ENCODE measurements around the gene TNFAIP2. TPM values are rescaled to one million over a fixed set of nuclear protein-coding genes. Genes with fewer than 3 reads are reported as not detected.

The TNFAIP2 gene
- total and polyA plus RNA-seq, 9 of the 15 experiments (the other 6 are each of a cell fraction or from before 2014, with no cell fraction given): 22.6 to 68.6 (median 44.6) TPM

- intact Hi-C loops (cut with micrococcal nuclease): no loop called here
- Histone ChIP-seq H3K27me3 (ENCODE audit: control insufficient read depth in 2 of 2, insufficient read depth in 2 of 2, low read length in 2 of 2) (no peaks in the 10 kb centered on the region), H3K4me2 (ENCODE audit: insufficient read depth, low read length) (no peak overlapping the region), H3K9me1 (ENCODE audit: control insufficient read depth, insufficient read depth, low read length) (no peaks in the 10 kb centered on the region), H2AFZ (ENCODE audit: low read depth, low read length) (no peak overlapping the region), H3K27ac (ENCODE audit: extremely low read depth, low read depth, low read length) (no peak overlapping the region), H3K9me3 (replicated peaks; ENCODE audit: control insufficient read depth, insufficient read depth, low read depth, low read length) (no peaks in the 10 kb centered on the region), H3K9ac (ENCODE audit: insufficient read depth in 1 of 2, low read depth in 2 of 2, low read length in 2 of 2) (peak overlapping the region in 1 of 2 experiments; percentile 94; a peak in 2 of 4 replicates), H3K4me3 (no peak overlapping the region), H3K79me2 (ENCODE audit: control insufficient read depth, insufficient read depth, low read length) (peaks cover 21% of the 10 kb centered on the region), H4K20me1 (replicated peaks; ENCODE audit: control insufficient read depth, insufficient read depth, low read length) (no peaks in the 10 kb centered on the region), H3K36me3 (ENCODE audit: control insufficient read depth, insufficient read depth, low read length) (peaks cover 32% of the 10 kb centered on the region; the same call in 1 of the 3 replicates), H3K4me1 (replicated peaks in 1 of 2; ENCODE audit: control insufficient read depth in 2 of 2, insufficient read depth in 2 of 2, low read length in 2 of 2) (peaks cover 8 to 78% of the 10 kb centered on the region in 2 experiments)
- FAIRE-seq (no peak), ATAC-seq (no peak), DNase-seq (ENCODE audit: extremely low read depth in 1 of 4, low spot score in 3 of 4) (no peak)
- no TSS peak for BruUV-seq (replicated peaks)
- TF ChIP-seq KLF1 (tag; IDR thresholded peaks at IDR 0.05): no peak
- TF ChIP-seq POLR2G (IDR thresholded peaks at IDR 0.05; ENCODE audit: low read depth, low read length): 0 out of 2 replicates have a peak, but pooled peaks have one; percentile 5
- 96% methylated on average over 11 of the region's 13 CpGs for WGBS (ENCODE audit: insufficient coverage, low coverage, missing lambda C conversion rate)
- in situ Hi-C loops (cut with MboI): no loop called here
- ChIA-PET CTCF (ENCODE audit: low intra/inter-chr PET ratio) (no interaction called here), POLR2A (interaction anchor here (0.6 to 2.4 kb wide), 2 partner anchors 11 to 167 kb away, joined by 3 to 15 read pairs; no protein-coding TSS in a partner anchor)
These were observed 2.1 kb downstream of the TNFAIP2 start for GRCh38 chr14:103125098-103126070.

Measured in K562 (cell line).